GM06990 (cell line): ENCODE data around the gene GPR55.

ENCODE experiments used
- DNase-seq: peaks from one replicate; pipeline ENCODE4 v3.0.0-alpha.2; 2011; ENCODE audit not compliant: insufficient read length; ENCODE audit errors: extremely low read depth
- H3K27me3 ChIP-seq: replicated peaks from 2 replicates; pipeline ENCODE4 v1.6.0; 2011; ENCODE audit warnings: low read length; ENCODE audit not compliant: control insufficient read depth, insufficient read depth
- H3K36me3 ChIP-seq: 2 replicates; pipeline ENCODE4 v1.5.1; 2011; ENCODE audit warnings: low read length; ENCODE audit not compliant: control insufficient read depth, insufficient read depth
- H3K4me3 ChIP-seq: replicated peaks from 2 replicates; pipeline ENCODE4 v1.5.1; 2011; ENCODE audit warnings: low read depth, mild to moderate bottlenecking, control low read depth, low read length
- TF ChIP-seq, protein P1 (sequence below): IDR thresholded peaks from 2 replicates; pipeline ENCODE4 v1.5.1; 2011; ENCODE audit warnings: low read length, control low read depth, mild to moderate bottlenecking, inconsistent platforms; ENCODE audit not compliant: insufficient read depth, poor library complexity, severe bottlenecking

The GPR55 gene

DNA sequence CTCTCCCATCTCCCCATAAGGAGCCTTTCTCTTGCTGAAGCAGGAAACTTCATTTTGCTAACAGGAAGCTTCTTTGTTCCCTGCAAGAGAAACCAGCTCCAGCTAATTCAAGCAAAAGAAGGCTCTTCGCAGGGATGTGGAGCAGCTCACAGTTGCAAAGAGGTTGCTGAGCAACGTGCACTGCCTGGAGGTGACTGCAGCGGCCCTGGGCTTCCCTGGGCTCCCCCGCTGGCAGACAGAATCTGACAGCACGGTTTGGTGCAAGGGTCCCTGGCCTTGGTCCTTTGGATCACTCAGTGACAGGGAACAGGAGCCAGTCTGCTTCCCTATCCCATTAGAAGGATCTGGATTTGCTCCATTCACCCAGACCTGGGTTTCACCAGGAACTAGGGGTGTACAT, 25.8 kb downstream of the GPR55 start:
- no peak for DNase-seq
- Histone ChIP-seq H3K27me3 (no peaks in the 10 kb centered on the region), H3K36me3 (0 out of 2 replicates have a peak, but pooled peaks cover 2% of the 10 kb centered on the region), H3K4me3 (no peak overlapping the region)
- TF ChIP-seq, protein P1, sequence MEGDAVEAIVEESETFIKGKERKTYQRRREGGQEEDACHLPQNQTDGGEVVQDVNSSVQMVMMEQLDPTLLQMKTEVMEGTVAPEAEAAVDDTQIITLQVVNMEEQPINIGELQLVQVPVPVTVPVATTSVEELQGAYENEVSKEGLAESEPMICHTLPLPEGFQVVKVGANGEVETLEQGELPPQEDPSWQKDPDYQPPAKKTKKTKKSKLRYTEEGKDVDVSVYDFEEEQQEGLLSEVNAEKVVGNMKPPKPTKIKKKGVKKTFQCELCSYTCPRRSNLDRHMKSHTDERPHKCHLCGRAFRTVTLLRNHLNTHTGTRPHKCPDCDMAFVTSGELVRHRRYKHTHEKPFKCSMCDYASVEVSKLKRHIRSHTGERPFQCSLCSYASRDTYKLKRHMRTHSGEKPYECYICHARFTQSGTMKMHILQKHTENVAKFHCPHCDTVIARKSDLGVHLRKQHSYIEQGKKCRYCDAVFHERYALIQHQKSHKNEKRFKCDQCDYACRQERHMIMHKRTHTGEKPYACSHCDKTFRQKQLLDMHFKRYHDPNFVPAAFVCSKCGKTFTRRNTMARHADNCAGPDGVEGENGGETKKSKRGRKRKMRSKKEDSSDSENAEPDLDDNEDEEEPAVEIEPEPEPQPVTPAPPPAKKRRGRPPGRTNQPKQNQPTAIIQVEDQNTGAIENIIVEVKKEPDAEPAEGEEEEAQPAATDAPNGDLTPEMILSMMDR, result no peak

DNA sequence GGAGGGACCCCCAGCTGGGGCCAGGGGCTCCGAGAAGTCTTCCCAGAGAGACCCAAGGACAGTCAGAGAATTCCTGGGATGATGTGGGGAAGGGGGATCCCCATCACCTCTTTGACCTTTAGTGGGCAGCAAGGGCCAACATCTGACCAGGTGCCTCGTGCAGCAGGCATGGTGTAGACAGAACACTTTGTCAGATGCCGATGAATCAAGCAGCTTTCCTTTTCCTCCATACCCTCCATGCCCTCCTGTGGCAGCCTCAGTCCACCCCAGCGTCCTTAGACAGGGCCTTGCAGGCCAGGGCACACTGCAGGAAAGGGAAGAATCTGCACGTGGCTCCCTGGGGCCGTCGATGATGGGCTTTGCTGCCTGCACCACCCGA, 26.3 kb downstream of the GPR55 start:
- Histone ChIP-seq H3K36me3 (0 out of 2 replicates have a peak, but pooled peaks cover under 1% of the 10 kb centered on the region), H3K4me3 (no peak overlapping the region), H3K27me3 (no peaks in the 10 kb centered on the region)
- DNase-seq, result no peak
- TF ChIP-seq, protein P1, result no peak

DNA sequence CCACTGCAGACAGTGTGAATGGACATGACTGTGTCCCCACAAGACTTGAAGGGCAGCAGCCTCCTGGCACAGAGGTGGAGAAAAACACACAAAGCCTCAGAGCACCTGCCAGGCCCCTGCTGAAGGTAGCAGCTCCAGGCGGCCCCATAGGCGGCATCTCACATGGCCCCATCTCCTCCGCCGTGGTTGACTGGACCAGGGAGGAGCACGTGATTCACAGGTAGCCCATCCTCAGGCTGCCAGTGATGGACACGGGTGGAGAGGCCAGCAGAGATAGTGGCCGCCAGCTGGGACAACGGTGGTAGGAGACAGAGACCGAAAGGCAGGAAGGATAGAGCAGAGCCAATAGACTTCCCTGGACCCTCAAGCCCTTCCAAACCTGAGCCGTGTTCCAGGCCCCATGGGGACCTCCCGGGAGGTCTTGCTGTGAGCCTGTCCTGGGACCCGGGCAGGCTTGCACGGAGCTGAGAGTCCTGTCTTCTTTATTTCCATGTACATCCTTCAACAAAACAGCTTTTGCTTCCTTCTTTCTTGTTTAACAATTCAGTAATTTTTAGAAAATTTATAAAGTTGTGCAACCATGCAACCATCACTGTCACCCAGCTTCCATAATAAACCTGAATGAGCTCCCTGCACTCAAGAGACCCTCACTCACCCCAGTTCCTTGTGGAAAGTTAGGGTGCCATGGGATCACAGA, 26.9 kb downstream of the GPR55 start:
- Histone ChIP-seq H3K27me3 (no peaks in the 10 kb centered on the region), H3K4me3 (no peak overlapping the region), H3K36me3 (no peaks in the 10 kb centered on the region)
- TF ChIP-seq, protein P1, result no peak
- DNase-seq, result no peak

DNA sequence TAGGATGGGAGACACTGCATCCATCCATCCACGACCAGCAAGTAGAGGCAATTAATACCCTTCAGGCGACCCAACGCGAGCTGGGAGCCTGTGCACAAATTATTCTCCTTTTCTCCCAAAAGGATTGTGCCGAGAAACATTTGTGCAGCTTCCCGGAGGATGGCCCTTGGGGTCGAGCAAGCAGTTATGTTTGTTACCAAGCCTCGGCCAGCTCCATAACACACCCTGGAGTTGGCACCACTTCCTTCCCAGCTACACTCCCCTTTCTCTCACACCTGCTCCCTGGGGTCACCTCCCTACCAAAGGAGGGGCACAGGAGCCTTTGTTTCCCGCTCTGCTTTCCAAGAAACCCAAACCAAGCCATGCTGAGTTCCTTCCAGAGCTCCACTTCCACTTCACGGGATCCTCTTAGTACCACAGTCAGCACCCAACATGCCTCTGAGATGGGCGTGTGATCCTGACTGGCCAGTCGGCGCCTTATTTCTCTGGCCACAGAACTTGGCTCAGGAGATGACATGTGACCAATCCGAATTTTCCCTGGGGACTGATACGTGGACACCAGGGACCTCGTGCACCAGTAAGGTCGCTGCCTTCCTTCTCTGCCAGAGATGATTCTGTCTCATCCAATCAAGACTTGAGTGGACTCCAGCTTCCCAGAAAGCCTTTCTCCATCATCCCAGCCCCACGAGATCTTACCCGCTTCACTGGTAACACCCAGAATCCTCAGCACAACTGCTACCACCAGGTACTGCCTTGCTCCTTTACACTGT, 28.5 kb downstream of the GPR55 start:
- no peak for DNase-seq
- TF ChIP-seq, protein P1, result no peak
- Histone ChIP-seq H3K36me3 (no peaks in the 10 kb centered on the region), H3K27me3 (no peaks in the 10 kb centered on the region), H3K4me3 (no peak overlapping the region)

DNA sequence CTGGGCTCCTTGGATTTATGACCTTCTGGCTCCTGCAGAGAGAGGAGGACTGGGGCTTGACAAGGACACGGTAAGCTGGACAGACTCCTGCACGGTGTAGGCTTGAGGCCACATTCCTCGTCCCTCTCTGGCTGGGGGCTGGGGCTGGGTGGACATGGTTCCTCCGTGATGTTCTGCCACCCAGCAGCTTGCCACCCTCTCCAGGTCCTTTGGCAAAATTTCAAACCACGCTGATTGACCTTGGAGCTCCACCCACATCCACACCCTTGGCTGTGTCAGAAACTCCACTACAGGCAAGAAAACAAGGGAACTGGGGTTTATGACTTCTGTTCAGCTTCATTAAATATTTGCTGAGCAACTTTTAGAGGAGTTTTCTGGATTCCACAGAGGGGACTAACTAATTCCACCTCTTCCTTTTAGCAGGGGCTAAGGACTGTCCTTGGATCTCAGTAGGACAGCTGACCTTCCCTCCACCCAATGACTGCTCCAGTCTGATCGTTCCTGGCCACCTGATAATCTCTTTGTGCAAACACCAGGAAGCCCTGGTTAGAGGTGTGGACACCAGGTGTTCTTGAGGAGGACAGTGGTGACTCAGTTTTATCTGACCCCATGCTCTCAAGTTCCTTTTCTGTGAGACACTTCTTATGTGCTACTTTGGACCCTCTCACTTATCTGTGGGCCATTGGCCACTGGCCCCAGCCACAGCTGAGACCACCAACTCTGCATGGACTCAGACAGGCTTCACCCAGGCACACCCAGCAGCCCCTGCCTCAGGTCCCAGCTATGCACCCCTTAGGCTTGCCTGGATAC, 29.3 kb downstream of the GPR55 start:
- Histone ChIP-seq H3K36me3 (no peaks in the 10 kb centered on the region), H3K4me3 (no peak overlapping the region), H3K27me3 (no peaks in the 10 kb centered on the region)
- TF ChIP-seq, protein P1, result no peak
- DNase-seq, result no peak
